ENCODE data around the gene FKBP5.

DNA sequence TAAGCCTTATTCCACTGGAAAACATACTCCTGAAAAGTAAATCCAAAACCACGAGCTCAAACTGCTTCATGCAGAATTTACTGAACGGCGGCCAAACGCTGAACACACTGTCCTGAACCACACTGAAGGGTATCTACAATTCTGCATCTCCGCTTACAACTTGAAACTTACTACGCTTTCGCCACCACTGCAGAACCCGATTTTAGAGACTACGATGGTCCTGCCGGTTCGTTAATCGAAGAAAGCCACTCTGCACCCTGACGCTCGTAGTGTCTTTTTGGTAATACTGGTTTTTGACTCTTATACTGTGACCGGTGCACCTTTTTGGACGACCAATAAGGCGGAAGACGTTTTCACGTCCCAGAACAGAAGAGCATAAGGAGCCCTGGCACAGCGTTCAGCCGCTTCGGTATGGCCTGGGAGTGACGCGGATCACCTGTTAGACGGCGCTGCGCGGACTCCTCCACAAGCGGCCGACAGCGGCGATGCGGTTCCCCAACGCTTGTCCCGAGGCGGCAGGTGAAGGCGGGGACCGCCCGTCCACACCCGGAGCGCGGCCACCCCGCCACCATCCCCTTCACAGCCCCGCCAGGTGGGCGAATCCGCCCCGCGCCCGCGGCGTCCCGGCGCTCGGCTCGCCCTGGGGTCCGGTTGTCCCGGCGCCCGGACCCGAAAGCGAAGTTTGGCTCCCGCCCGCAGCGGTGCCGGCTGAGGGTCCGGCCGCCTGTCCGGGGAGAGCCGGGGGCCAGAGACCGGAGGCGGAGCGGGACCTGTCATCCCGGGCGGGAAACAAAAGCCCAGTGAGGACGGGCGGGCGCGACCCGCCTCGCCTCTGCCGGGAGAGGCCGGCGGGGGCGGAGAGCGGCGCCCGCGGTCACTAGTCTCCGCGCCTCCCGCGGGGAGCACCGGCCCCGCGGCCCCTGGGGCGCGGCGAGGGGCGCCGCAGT, 784 bp downstream of the FKBP5 start:
- TF ChIP-seq, protein P1, sequence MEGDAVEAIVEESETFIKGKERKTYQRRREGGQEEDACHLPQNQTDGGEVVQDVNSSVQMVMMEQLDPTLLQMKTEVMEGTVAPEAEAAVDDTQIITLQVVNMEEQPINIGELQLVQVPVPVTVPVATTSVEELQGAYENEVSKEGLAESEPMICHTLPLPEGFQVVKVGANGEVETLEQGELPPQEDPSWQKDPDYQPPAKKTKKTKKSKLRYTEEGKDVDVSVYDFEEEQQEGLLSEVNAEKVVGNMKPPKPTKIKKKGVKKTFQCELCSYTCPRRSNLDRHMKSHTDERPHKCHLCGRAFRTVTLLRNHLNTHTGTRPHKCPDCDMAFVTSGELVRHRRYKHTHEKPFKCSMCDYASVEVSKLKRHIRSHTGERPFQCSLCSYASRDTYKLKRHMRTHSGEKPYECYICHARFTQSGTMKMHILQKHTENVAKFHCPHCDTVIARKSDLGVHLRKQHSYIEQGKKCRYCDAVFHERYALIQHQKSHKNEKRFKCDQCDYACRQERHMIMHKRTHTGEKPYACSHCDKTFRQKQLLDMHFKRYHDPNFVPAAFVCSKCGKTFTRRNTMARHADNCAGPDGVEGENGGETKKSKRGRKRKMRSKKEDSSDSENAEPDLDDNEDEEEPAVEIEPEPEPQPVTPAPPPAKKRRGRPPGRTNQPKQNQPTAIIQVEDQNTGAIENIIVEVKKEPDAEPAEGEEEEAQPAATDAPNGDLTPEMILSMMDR (conservative IDR thresholded peaks at IDR 0.05; ENCODE audit: low read length): 0 out of 2 replicates have a peak, but pooled peaks have one; percentile 7
- TF ChIP-seq EZH2phosphoT487 (IDR thresholded peaks at IDR 0.05; ENCODE audit: borderline replicate concordance, low read depth, low read length): no peak
